ENCODE data around the gene GPR161.

Gene GPR161

GRCh38 chr1:168032029-168032428, 104.7 kb downstream of the GPR161 start:
- ChIA-PET POLR2A (no interaction called here), CTCF (no interaction called here)
- TF ChIP-seq CTCF (IDR thresholded peaks at IDR 0.05; ENCODE audit: insufficient read depth, low read length, missing control alignments): no peak
- DNase-seq (ENCODE audit: low read depth, low spot score): no peak
- H3K4me3 ChIP-seq (ENCODE audit: low read depth, low read length): no peak overlapping the region

GRCh38 chr1:168031627-168032026, 105.1 kb downstream of the GPR161 start:
- no peak for TF ChIP-seq CTCF (IDR thresholded peaks at IDR 0.05; ENCODE audit: insufficient read depth, low read length, missing control alignments)
- DNase-seq (ENCODE audit: low read depth, low spot score): no peak
- CTCF ChIA-PET: no interaction called here
- no peak overlapping the region for H3K4me3 ChIP-seq (ENCODE audit: low read depth, low read length)
- POLR2A ChIA-PET: no interaction called here

- ChIA-PET POLR2A (no interaction called here), CTCF (interaction anchor here (1.0 kb wide), 1 partner anchor 53 kb away, joined by 4 read pairs; no protein-coding TSS in a partner anchor)
- no peak overlapping the region for H3K4me3 ChIP-seq (ENCODE audit: low read depth, low read length)
- no peak for TF ChIP-seq CTCF (IDR thresholded peaks at IDR 0.05; ENCODE audit: insufficient read depth, low read length, missing control alignments)
- DNase-seq (ENCODE audit: low read depth, low spot score): no peak
Measured at GRCh38 chr1:168031198-168031597, 105.5 kb downstream of the GPR161 start.
